ENCODE results near the gene SYNJ2BP.

SYNJ2BP gene

GRCh38 chr14:70391493-70392391 is 25.1 kb downstream of the SYNJ2BP start:
- no peak for DNase-seq

GRCh38 chr14:70382536-70382935 is 34.4 kb downstream of the SYNJ2BP start:
- no peak for DNase-seq

GRCh38 chr14:70380824-70381223 is 36.1 kb downstream of the SYNJ2BP start:
- DNase-seq: no peak

GRCh38 chr14:70378696-70379095 is 38.2 kb downstream of the SYNJ2BP start:
- no peak for DNase-seq

All from T1000 (cell line).